ENCODE data around the gene OR13C3.

DNA sequence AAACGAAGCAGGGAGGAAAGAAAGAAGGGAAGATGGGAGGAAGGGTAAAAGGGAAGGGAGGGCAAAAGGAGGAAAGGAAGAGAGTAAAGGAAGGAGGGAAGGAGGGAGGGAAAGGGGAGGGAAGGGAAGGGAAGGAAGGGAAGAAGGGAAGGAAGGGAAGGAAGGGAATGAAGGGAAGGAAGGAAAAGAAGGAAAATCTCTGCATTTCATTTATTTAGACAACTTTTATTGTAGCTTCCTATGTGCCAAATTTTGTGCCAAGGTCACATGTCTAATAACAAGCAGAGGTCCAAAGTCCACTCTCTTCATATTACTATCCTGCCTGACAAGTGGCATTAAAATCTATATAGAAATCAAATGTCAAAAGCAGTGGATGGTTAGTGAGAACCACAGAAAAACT lies 2.6 kb upstream of the OR13C3 start:
- no peak for TF ChIP-seq JUND (IDR thresholded peaks at IDR 0.05)
- TF ChIP-seq, protein P1, sequence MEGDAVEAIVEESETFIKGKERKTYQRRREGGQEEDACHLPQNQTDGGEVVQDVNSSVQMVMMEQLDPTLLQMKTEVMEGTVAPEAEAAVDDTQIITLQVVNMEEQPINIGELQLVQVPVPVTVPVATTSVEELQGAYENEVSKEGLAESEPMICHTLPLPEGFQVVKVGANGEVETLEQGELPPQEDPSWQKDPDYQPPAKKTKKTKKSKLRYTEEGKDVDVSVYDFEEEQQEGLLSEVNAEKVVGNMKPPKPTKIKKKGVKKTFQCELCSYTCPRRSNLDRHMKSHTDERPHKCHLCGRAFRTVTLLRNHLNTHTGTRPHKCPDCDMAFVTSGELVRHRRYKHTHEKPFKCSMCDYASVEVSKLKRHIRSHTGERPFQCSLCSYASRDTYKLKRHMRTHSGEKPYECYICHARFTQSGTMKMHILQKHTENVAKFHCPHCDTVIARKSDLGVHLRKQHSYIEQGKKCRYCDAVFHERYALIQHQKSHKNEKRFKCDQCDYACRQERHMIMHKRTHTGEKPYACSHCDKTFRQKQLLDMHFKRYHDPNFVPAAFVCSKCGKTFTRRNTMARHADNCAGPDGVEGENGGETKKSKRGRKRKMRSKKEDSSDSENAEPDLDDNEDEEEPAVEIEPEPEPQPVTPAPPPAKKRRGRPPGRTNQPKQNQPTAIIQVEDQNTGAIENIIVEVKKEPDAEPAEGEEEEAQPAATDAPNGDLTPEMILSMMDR (IDR thresholded peaks at IDR 0.05; ENCODE audit: low read depth, low read length, missing input control): no peak
- TF ChIP-seq, protein P2, sequence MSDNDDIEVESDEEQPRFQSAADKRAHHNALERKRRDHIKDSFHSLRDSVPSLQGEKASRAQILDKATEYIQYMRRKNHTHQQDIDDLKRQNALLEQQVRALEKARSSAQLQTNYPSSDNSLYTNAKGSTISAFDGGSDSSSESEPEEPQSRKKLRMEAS (IDR thresholded peaks at IDR 0.05): no peak
- TF ChIP-seq RAD21 (IDR thresholded peaks at IDR 0.05): no peak
- TF ChIP-seq, protein P3, sequence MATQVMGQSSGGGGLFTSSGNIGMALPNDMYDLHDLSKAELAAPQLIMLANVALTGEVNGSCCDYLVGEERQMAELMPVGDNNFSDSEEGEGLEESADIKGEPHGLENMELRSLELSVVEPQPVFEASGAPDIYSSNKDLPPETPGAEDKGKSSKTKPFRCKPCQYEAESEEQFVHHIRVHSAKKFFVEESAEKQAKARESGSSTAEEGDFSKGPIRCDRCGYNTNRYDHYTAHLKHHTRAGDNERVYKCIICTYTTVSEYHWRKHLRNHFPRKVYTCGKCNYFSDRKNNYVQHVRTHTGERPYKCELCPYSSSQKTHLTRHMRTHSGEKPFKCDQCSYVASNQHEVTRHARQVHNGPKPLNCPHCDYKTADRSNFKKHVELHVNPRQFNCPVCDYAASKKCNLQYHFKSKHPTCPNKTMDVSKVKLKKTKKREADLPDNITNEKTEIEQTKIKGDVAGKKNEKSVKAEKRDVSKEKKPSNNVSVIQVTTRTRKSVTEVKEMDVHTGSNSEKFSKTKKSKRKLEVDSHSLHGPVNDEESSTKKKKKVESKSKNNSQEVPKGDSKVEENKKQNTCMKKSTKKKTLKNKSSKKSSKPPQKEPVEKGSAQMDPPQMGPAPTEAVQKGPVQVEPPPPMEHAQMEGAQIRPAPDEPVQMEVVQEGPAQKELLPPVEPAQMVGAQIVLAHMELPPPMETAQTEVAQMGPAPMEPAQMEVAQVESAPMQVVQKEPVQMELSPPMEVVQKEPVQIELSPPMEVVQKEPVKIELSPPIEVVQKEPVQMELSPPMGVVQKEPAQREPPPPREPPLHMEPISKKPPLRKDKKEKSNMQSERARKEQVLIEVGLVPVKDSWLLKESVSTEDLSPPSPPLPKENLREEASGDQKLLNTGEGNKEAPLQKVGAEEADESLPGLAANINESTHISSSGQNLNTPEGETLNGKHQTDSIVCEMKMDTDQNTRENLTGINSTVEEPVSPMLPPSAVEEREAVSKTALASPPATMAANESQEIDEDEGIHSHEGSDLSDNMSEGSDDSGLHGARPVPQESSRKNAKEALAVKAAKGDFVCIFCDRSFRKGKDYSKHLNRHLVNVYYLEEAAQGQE (IDR thresholded peaks at IDR 0.05): no peak
- TF ChIP-seq GABPA (IDR thresholded peaks at IDR 0.05 in 1 of 2, conservative IDR thresholded peaks at IDR 0.05 in 1 of 2): no peak
- no peak for TF ChIP-seq HNF4A (conservative IDR thresholded peaks at IDR 0.05)

All from liver (tissue), 3 donors.